GM11168 (cell line): ENCODE data around the gene TAF6.

Experiments
- in situ Hi-C: fragments of 300-500 bp; cut with MboI; formaldehyde crosslinking; loops from one replicate; pipeline ENCODE4 v1.12.0; 2022; ENCODE audit warnings: low sequenced_read_pairs; ENCODE audit not compliant: unreplicated experiment

Gene TAF6

GRCh38 chr7:100075418-100075817 is 43.7 kb downstream of the TAF6 start:
- in situ Hi-C loops, result no loop called here

GRCh38 chr7:100074841-100075240 is 44.3 kb downstream of the TAF6 start:
- in situ Hi-C loops, result no loop called here

- in situ Hi-C loops, result no loop called here
Measured at GRCh38 chr7:100072462-100072861, 46.7 kb downstream of the TAF6 start.

- in situ Hi-C loops, result no loop called here
Measured at GRCh38 chr7:100071018-100071723, 48.0 kb downstream of the TAF6 start.

- in situ Hi-C loops, result no loop called here
Measured at GRCh38 chr7:100069991-100070390, 49.2 kb downstream of the TAF6 start.

GRCh38 chr7:100066953-100067352 is 52.2 kb downstream of the TAF6 start:
- in situ Hi-C loops, result no loop called here

- in situ Hi-C loops, result no loop called here
Measured at GRCh38 chr7:100065452-100066186, 53.5 kb downstream of the TAF6 start.

GRCh38 chr7:100064162-100064561 is 55.0 kb downstream of the TAF6 start:
- in situ Hi-C loops, result no loop called here

- in situ Hi-C loops, result no loop called here
Measured at GRCh38 chr7:100063376-100063775, 55.8 kb downstream of the TAF6 start.

- in situ Hi-C loops, result no loop called here
Measured at GRCh38 chr7:100061518-100062193, 57.5 kb downstream of the TAF6 start.

GRCh38 chr7:100059251-100059739 is 59.9 kb downstream of the TAF6 start:
- in situ Hi-C loops, result no loop called here
